GM12874 (cell line): Measurements from ENCODE around the gene CFAP299.

Source experiments
- CTCF ChIP-seq: IDR thresholded peaks from 2 replicates; pipeline ENCODE4 v1.5.1; 2011; ENCODE audit warnings: low read depth, mild to moderate bottlenecking, control low read depth, low read length, moderate library complexity; ENCODE audit not compliant: insufficient read depth

Gene CFAP299

GRCh38 chr4:80393246-80393969 is 57.9 kb downstream of the CFAP299 start:
- no peak for TF ChIP-seq CTCF

- TF ChIP-seq CTCF, result no peak
Measured at GRCh38 chr4:80393970-80394250, 58.4 kb downstream of the CFAP299 start.

- TF ChIP-seq CTCF, result no peak
Measured at GRCh38 chr4:80407246-80407645, 71.7 kb downstream of the CFAP299 start.

GRCh38 chr4:80409809-80410208 is 74.3 kb downstream of the CFAP299 start:
- TF ChIP-seq CTCF, result no peak

GRCh38 chr4:80412322-80412721 is 76.8 kb downstream of the CFAP299 start:
- no peak for TF ChIP-seq CTCF

GRCh38 chr4:80413086-80413485 is 77.6 kb downstream of the CFAP299 start:
- no peak for TF ChIP-seq CTCF

GRCh38 chr4:80417019-80417418 is 81.5 kb downstream of the CFAP299 start:
- no peak for TF ChIP-seq CTCF

- no peak for TF ChIP-seq CTCF
Measured at GRCh38 chr4:80419946-80420345, 84.4 kb downstream of the CFAP299 start.
